ENCODE results near the gene CTNNA3. TPM values are rescaled to one million over a fixed set of nuclear protein-coding genes. Genes with fewer than 3 reads are reported as not detected.
"Not testable (repeated sequence)": the region's sequence is repeated elsewhere in the genome, so short reads cannot be mapped to it uniquely, and the experiment has no call there.

The CTNNA3 gene
- polyA plus RNA-seq, 2 donors, result 0.08 to 0.10 TPM

DNA sequence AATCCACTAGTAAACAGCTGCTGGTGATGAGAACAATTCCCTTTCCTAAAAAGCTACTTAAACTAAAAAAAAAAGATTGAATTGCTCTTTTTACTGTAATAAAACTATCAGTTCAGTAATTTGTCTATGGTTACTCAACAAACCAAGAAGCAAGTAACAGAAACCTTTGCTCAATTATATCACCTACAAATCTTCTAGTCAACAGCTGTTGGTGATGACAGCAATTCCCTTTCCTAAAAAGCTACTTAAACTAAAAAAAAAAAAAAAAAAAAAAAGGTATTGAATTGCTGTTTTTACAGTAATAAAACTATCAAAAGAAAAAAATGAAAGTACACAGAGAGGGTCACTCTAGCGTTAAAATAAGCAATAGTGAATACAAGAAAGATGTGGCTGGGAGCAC is 158.1 kb downstream of the CTNNA3 start:
- H3K4me1 ChIP-seq (ENCODE audit: control insufficient read depth in 2 of 2, insufficient read depth in 2 of 2, low read length in 1 of 2), result no peaks in the 10 kb centered on the region
- H3K27ac ChIP-seq (ENCODE audit: low read depth in 2 of 2, low read length in 1 of 2), result no peak overlapping the region
- H3K9me3 ChIP-seq (ENCODE audit: control insufficient read depth in 2 of 2, insufficient read depth in 1 of 2, low read depth in 1 of 2, low read length in 1 of 2), result no peaks in the 10 kb centered on the region
- no peaks in the 10 kb centered on the region for H3K27me3 ChIP-seq (ENCODE audit: control insufficient read depth in 1 of 2, insufficient read depth in 2 of 2, low read length in 2 of 2)
- WGBS, 2 donors, result 65 to 66% methylated on average over 1 of the region's 1 CpG
- H3K4me3 ChIP-seq (ENCODE audit: low read depth in 1 of 2, low read length in 2 of 2), result no peak overlapping the region
- H3K36me3 ChIP-seq (ENCODE audit: control insufficient read depth in 2 of 2, insufficient read depth in 2 of 2, low read length in 1 of 2), result no peaks in the 10 kb centered on the region

DNA sequence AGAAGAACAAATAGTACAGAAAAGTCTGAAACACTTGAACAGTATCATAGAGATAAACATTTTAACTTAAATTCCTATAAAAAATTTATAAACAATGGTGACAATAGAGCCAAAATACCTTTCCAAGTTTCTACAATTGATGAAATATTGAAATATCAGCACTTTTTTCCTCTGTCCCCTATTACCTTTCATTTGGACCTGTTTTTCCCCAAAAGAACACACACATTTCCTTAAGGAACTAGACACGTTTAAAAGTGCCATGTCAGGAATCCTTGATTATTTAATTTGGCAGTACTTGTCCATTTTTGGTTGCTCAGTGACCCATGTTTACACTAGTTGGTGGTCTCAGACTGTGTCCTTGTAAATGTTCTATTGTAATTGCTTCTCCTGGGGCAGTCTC is 162.6 kb downstream of the CTNNA3 start:
- Histone ChIP-seq H3K27me3 (ENCODE audit: control insufficient read depth in 1 of 2, insufficient read depth in 2 of 2, low read length in 2 of 2) (peaks cover 0 to 2% of the 10 kb centered on the region in 2 donors), H3K4me1 (ENCODE audit: control insufficient read depth in 2 of 2, insufficient read depth in 2 of 2, low read length in 1 of 2) (no peaks in the 10 kb centered on the region), H3K27ac (ENCODE audit: low read depth in 2 of 2, low read length in 1 of 2) (no peak overlapping the region), H3K36me3 (ENCODE audit: control insufficient read depth in 2 of 2, insufficient read depth in 2 of 2, low read length in 1 of 2) (no peaks in the 10 kb centered on the region), H3K4me3 (ENCODE audit: low read depth in 1 of 2, low read length in 2 of 2) (no peak overlapping the region), H3K9me3 (ENCODE audit: control insufficient read depth in 2 of 2, insufficient read depth in 1 of 2, low read depth in 1 of 2, low read length in 1 of 2) (no peaks in the 10 kb centered on the region)
- WGBS, 2 donors, result 13 to 29% methylated on average over 1 of the region's 1 CpG

DNA sequence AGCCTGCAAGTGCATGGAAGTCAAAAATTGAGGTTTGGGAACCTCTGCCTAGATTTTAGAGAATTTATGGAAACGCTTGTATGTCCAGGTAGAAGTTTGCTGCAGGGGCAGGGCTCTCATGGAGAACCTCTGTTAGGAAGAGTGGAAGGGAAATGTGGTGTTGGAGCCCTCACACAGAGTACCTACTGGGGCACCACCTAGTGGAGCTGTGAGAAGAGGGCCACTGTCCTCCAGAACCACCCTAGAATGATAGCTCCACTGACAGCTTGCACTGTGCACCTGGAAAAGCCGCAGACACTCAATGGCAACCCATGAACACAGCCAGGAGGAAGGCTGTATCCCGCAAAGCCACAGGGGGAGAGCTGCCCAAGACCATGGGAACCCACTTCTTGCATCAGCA is 165.0 kb downstream of the CTNNA3 start:
- WGBS, 2 donors, result 88 to 90% methylated on average over 3 of the region's 3 CpGs
- H3K36me3 ChIP-seq (ENCODE audit: control insufficient read depth in 2 of 2, insufficient read depth in 2 of 2, low read length in 1 of 2); H3K27ac ChIP-seq (ENCODE audit: low read depth in 2 of 2, low read length in 1 of 2); H3K4me3 ChIP-seq (ENCODE audit: low read depth in 1 of 2, low read length in 2 of 2); H3K9me3 ChIP-seq (ENCODE audit: control insufficient read depth in 2 of 2, insufficient read depth in 1 of 2, low read depth in 1 of 2, low read length in 1 of 2); H3K27me3 ChIP-seq (ENCODE audit: control insufficient read depth in 1 of 2, insufficient read depth in 2 of 2, low read length in 2 of 2); H3K4me1 ChIP-seq (ENCODE audit: control insufficient read depth in 2 of 2, insufficient read depth in 2 of 2, low read length in 1 of 2): not testable (repeated sequence)

DNA sequence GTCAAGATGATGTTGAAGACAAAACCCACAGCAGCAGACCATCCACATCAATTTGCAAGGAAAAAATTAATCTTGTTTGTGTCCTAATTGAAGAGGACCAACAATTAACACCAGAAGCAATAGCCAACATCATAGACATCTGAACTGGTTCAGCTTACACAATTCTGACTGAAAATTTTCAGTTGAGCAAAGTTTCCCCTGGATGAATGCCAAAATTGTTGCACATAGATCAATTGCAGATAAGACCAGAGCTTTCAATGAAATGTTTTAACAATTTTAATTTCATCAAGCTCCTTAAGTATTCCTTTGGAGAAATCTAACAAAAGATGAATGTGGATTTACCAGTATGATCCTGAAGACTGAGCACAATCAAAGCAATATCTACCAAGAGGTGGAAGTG is 168.6 kb downstream of the CTNNA3 start:
- Histone ChIP-seq H3K27me3 (ENCODE audit: control insufficient read depth in 1 of 2, insufficient read depth in 2 of 2, low read length in 2 of 2) (peaks cover 0 to 2% of the 10 kb centered on the region in 2 donors), H3K27ac (ENCODE audit: low read depth in 2 of 2, low read length in 1 of 2) (no peak overlapping the region), H3K36me3 (ENCODE audit: control insufficient read depth in 2 of 2, insufficient read depth in 2 of 2, low read length in 1 of 2) (no peaks in the 10 kb centered on the region), H3K9me3 (ENCODE audit: control insufficient read depth in 2 of 2, insufficient read depth in 1 of 2, low read depth in 1 of 2, low read length in 1 of 2) (no peaks in the 10 kb centered on the region), H3K4me3 (ENCODE audit: low read depth in 1 of 2, low read length in 2 of 2) (no peak overlapping the region), H3K4me1 (ENCODE audit: control insufficient read depth in 2 of 2, insufficient read depth in 2 of 2, low read length in 1 of 2) (no peaks in the 10 kb centered on the region)

DNA sequence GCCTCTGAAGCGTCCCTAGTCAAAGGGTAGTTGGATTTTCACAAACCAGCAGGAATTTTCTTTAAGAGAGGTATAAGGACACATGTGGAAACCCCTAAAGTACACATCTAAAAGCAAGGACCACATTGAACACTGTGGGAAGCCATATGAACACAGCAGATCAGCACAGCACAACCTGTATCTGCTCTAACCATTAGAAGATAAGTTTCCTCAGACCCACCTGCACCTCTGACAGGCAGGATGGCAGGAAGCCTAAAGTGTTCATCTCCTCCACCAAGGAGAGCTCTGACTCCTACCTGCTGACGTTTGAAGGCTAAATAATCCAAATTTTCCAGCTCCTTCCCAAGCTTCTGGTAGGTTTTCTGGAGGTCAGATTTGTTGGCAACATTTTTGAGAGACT is 174.4 kb downstream of the CTNNA3 start:
- Histone ChIP-seq H3K27me3 (ENCODE audit: control insufficient read depth in 1 of 2, insufficient read depth in 2 of 2, low read length in 2 of 2) (no peaks in the 10 kb centered on the region), H3K4me3 (ENCODE audit: low read depth in 1 of 2, low read length in 2 of 2) (no peak overlapping the region), H3K9me3 (ENCODE audit: control insufficient read depth in 2 of 2, insufficient read depth in 1 of 2, low read depth in 1 of 2, low read length in 1 of 2) (no peaks in the 10 kb centered on the region), H3K4me1 (ENCODE audit: control insufficient read depth in 2 of 2, insufficient read depth in 2 of 2, low read length in 1 of 2) (no peaks in the 10 kb centered on the region), H3K27ac (ENCODE audit: low read depth in 2 of 2, low read length in 1 of 2) (no peak overlapping the region), H3K36me3 (ENCODE audit: control insufficient read depth in 2 of 2, insufficient read depth in 2 of 2, low read length in 1 of 2) (no peaks in the 10 kb centered on the region)
- WGBS, 2 donors, result 48 to 51% methylated on average over 2 of the region's 2 CpGs

DNA sequence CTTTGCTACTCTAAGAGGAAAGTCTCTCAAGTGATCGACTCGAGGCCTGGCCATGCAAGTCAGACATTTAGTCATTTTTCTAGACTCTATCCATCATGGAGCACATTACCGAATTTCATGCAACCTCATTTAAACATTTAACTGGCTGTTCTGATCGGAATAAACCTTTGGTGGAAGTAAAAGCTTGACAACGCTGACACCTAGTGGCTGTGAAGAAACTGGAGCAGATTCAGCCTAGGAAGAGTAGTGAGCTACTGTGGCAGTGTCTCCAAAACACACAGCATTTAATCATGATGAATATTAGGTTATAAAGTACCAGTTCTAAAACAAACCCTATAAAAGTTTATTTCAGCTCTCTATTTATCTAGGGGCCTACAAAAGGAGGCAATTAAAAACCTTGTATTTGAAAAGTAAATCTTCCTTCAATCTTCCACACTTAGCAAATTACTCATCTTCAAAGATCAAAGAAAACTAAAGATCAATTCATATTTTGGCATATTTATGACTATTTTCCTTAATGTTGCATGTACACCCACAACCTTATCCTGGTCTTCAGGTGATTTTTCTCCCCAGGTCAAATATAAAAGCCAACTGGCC is 175.0 kb downstream of the CTNNA3 start:
- H3K36me3 ChIP-seq (ENCODE audit: control insufficient read depth in 2 of 2, insufficient read depth in 2 of 2, low read length in 1 of 2), result no peaks in the 10 kb centered on the region
- H3K27ac ChIP-seq (ENCODE audit: low read depth in 2 of 2, low read length in 1 of 2), result no peak overlapping the region
- H3K27me3 ChIP-seq (ENCODE audit: control insufficient read depth in 1 of 2, insufficient read depth in 2 of 2, low read length in 2 of 2), result no peaks in the 10 kb centered on the region
- H3K9me3 ChIP-seq (ENCODE audit: control insufficient read depth in 2 of 2, insufficient read depth in 1 of 2, low read depth in 1 of 2, low read length in 1 of 2), result no peaks in the 10 kb centered on the region
- H3K4me3 ChIP-seq (ENCODE audit: low read depth in 1 of 2, low read length in 2 of 2), result no peak overlapping the region
- H3K4me1 ChIP-seq (ENCODE audit: control insufficient read depth in 2 of 2, insufficient read depth in 2 of 2, low read length in 1 of 2), result no peaks in the 10 kb centered on the region
- WGBS, 2 donors, result 4 to 5% methylated on average over 5 of the region's 5 CpGs

DNA sequence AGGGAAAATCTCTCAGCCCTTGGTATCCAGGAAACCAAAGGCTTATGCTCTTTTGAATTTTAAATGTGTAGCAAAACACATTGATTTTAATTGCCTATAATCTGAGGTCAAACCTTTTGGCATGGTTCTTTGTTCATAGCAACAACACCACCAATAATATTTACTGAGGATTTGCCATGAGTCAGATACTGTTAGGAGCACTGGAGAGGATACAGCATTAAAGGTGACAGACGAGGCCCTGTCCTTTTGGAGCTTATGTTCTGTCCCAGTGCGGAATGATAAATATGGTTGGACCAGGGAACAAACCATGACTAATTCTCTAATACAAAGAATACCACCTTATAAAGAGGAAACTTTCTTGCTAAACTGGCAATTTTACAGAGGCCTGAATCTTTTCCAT is 176.6 kb downstream of the CTNNA3 start:
- WGBS, 2 donors, result 65 to 71% methylated on average over 2 of the region's 2 CpGs
- H3K27ac ChIP-seq (ENCODE audit: low read depth in 2 of 2, low read length in 1 of 2), result no peak overlapping the region
- no peaks in the 10 kb centered on the region for H3K9me3 ChIP-seq (ENCODE audit: control insufficient read depth in 2 of 2, insufficient read depth in 1 of 2, low read depth in 1 of 2, low read length in 1 of 2)
- no peaks in the 10 kb centered on the region for H3K36me3 ChIP-seq (ENCODE audit: control insufficient read depth in 2 of 2, insufficient read depth in 2 of 2, low read length in 1 of 2)
- H3K4me3 ChIP-seq (ENCODE audit: low read depth in 1 of 2, low read length in 2 of 2), result no peak overlapping the region
- no peaks in the 10 kb centered on the region for H3K27me3 ChIP-seq (ENCODE audit: control insufficient read depth in 1 of 2, insufficient read depth in 2 of 2, low read length in 2 of 2)
- no peaks in the 10 kb centered on the region for H3K4me1 ChIP-seq (ENCODE audit: control insufficient read depth in 2 of 2, insufficient read depth in 2 of 2, low read length in 1 of 2)

DNA sequence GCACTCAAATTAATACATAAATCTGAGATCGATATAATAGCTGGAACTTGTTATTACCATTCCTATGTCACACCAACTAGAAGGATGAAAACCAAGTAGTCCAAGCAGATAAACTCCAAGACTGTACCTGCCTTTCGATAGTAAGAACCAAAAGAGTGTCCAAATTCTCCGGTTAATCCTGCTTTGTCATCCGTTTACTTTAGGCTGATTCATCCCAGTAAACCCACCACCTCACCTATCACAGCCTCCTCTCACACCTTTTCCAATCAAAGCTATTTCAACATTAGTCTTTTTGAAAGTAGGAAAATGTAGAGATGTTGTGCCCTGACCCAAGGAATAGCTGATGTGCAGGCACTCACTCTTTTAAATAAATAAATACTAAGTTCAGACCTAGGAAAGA is 177.2 kb downstream of the CTNNA3 start:
- Histone ChIP-seq H3K27ac (ENCODE audit: low read depth in 2 of 2, low read length in 1 of 2) (no peak overlapping the region), H3K36me3 (ENCODE audit: control insufficient read depth in 2 of 2, insufficient read depth in 2 of 2, low read length in 1 of 2) (no peaks in the 10 kb centered on the region), H3K4me3 (ENCODE audit: low read depth in 1 of 2, low read length in 2 of 2) (no peak overlapping the region), H3K9me3 (ENCODE audit: control insufficient read depth in 2 of 2, insufficient read depth in 1 of 2, low read depth in 1 of 2, low read length in 1 of 2) (no peaks in the 10 kb centered on the region), H3K4me1 (ENCODE audit: control insufficient read depth in 2 of 2, insufficient read depth in 2 of 2, low read length in 1 of 2) (no peaks in the 10 kb centered on the region), H3K27me3 (ENCODE audit: control insufficient read depth in 1 of 2, insufficient read depth in 2 of 2, low read length in 2 of 2) (no peaks in the 10 kb centered on the region)
- 51 to 65% methylated on average over 4 of the region's 4 CpGs for WGBS, 2 donors

DNA sequence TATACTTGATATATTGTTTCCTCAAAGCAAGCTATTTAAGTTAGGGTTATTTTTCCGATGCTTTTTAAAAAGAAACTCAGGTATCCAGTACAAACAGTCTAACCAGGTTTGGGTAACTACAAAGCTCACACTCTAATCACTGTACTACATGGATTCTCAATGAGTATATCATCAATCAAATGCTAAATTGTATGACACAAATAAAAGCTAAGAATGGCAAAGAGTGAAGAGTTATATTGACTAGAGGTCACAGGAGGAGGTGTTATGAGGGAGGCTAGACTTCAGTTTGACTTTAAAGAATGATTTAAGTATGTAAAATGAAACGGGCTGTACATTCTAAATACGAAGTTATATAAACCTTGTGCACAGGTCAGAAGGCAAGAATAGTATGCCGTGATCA is 178.0 kb downstream of the CTNNA3 start:
- WGBS, 2 donors, result 47 to 64% methylated on average over 4 of the region's 4 CpGs
- Histone ChIP-seq H3K9me3 (ENCODE audit: control insufficient read depth in 2 of 2, insufficient read depth in 1 of 2, low read depth in 1 of 2, low read length in 1 of 2) (no peaks in the 10 kb centered on the region), H3K4me3 (ENCODE audit: low read depth in 1 of 2, low read length in 2 of 2) (no peak overlapping the region), H3K4me1 (ENCODE audit: control insufficient read depth in 2 of 2, insufficient read depth in 2 of 2, low read length in 1 of 2) (no peaks in the 10 kb centered on the region), H3K27me3 (ENCODE audit: control insufficient read depth in 1 of 2, insufficient read depth in 2 of 2, low read length in 2 of 2) (no peaks in the 10 kb centered on the region), H3K27ac (ENCODE audit: low read depth in 2 of 2, low read length in 1 of 2) (no peak overlapping the region), H3K36me3 (ENCODE audit: control insufficient read depth in 2 of 2, insufficient read depth in 2 of 2, low read length in 1 of 2) (no peaks in the 10 kb centered on the region)

DNA sequence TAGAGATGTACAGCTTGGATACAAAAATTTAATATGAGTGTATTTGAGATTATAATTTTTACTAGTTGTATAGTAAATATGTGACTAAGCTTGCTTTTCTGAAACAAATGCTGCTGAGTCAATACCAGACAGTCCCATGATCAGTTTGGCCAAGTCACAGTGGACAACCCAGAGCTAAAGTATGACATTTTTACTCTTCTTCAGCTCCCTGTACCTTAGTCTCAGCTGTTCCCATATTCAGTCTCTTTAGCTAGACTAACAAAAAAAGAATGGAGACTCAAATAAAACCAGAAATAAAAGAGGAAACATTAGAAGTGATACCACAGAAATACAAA is 189.3 kb downstream of the CTNNA3 start:
- H3K4me3 ChIP-seq (ENCODE audit: low read depth in 1 of 2, low read length in 2 of 2), result no peak overlapping the region
- no peaks in the 10 kb centered on the region for H3K27me3 ChIP-seq (ENCODE audit: control insufficient read depth in 1 of 2, insufficient read depth in 2 of 2, low read length in 2 of 2)
- H3K4me1 ChIP-seq (ENCODE audit: control insufficient read depth in 2 of 2, insufficient read depth in 2 of 2, low read length in 1 of 2), result no peaks in the 10 kb centered on the region
- H3K36me3 ChIP-seq (ENCODE audit: control insufficient read depth in 2 of 2, insufficient read depth in 2 of 2, low read length in 1 of 2), result no peaks in the 10 kb centered on the region
- no peaks in the 10 kb centered on the region for H3K9me3 ChIP-seq (ENCODE audit: control insufficient read depth in 2 of 2, insufficient read depth in 1 of 2, low read depth in 1 of 2, low read length in 1 of 2)
- no peak overlapping the region for H3K27ac ChIP-seq (ENCODE audit: low read depth in 2 of 2, low read length in 1 of 2)

Data from esophagus (tissue), 2 donors.